HG03097 (cell line): ENCODE results near the gene ZNF708.
"Not testable (repeated sequence)": the region's sequence is repeated elsewhere in the genome, so short reads cannot be mapped to it uniquely, and the experiment has no call there.

Experiments
- ATAC-seq: cut with Tn5 transposase; IDR thresholded peaks from one replicate; pipeline ENCODE4 v1.9.1; 2021; ENCODE audit not compliant: unreplicated experiment, low FRiP score

The ZNF708 gene

DNA sequence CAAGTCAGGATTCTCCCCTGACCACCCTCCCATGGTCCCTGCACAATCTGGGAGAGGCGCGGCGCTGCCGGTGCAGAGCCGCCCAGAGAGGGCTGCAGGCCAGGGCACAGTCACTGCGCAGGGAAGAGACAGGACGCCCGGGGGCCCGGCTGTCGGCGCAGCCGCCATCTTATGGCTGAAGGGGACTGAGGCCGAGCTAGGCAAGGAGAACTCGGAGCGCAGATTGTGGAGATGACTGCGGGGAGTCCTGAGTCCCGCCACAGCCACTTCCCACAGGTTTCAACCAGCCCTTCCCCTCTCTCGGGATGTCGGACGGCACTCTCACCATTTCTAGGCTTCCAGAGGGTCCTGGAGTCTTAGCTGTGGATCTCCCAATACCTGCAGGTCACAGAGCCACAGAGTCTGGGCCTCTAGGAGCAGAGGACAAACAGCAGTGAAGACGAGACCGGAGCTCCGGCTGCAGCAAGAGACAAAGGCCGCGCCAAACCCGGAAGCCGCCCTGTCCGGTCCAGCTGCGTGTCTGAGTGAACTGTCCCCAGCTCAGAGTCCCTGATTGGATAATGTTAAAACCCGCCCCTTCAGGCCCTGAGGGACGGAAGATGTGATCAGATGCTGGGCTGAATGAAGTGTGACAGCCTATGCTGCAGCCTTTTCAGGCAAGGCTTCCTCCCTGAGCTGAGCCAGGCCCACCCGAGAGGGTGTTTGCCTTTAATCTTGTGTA, at the start of gene ZNF708:
Gene ZNF708, minus strand, starts transcription at position 526 of the 721 bp plus-strand sequence. Its CDS starts 198 bp downstream, at position 328.
- ATAC-seq: peak; percentile 99

DNA sequence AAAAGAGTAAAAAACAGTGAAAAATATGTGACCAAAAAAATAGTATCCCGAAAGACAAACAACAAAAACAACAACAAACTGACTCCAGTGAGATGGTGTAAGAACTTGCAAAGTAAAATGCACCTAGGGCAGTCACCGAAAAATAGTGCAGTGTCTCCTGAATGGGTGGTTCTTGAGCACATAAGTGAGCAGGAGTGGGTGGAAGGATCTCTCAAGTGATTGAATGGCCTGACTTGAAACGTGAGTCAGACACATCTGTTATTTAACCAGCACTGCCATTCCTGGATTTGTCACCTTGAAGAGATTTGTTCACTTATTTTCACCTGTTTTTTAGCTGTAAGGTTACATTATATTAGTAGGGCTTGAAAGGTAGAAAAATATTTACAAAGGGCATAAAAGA, 33.1 kb upstream of the ZNF708 start:
- no peak for ATAC-seq

DNA sequence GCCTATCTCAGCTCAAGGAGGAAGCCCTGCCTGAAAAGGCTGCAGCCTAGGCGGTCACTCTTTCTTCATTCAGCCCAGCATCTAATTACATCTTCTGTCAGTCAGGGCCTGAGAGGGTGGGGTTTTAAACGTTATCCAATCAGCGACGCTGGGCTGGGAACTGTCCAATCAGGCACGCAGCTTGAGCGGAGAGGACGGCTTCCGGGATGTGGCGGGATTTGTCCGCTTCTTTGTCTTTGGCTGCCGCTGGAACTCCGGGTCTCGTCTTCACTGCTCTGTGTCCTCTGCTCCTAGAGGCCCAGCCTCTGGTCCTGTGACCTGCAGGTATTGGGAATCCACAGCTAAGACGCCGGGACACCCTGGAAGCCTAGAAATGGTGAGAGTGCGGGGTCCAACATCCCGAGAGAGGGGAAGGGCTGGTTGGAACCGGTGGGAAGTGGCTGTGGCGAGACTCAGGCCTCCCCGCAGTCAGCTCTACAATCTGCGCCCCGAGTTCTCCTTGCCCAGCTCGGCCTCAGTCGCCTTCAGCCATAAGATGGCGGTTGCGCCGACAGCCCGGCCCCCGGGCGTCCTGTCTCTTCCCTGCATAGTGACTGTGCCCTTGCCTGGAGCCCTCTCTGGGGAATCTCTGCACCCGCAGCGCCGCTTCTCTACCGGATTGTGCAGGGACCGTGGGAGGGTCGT, 29.7 kb upstream of the ZNF708 start, which contains the start of gene ZNF738:
Gene ZNF738, plus strand, starts transcription at position 233 of the 684 bp plus-strand sequence. Its CDS starts 141 bp downstream, at position 374.
- peak; percentile 96 for ATAC-seq

DNA sequence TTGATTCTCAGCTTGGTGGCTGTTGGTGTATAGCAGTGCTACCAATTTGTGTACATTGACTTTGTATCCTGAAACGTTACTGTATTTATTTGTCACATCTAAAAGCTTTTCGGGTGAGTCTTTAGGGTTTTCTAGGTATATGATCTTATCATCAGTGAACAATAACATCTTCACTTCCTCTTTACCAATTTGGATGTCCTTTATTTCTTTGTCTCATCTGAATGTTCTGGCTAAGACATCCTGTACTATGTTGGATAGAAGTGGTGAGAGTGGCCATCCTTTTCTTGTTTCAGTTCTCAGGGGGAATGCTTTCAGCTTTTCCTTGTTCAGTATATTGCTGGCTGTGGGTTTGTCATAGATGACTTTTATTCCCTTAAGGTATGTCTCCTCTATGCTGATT, 23.6 kb upstream of the ZNF708 start:
- no peak for ATAC-seq

DNA sequence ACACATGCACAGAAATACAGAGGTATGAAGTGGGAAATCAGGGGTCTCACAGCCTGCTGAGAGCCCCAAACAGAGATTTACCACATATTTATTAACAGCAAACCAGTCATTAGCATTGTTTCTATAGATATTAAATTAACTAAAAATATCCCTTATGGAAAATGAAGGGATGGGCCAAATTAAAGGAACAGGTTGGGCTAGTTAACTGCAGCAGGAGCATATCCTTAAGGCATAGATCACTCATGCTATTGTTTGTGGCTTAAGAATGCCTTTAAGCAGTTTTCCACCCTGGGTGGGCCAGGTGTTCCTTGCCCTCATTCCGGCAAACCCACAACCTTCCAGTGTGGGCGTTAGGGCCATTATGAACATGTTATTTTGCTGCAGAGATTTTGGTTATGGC, 15.6 kb upstream of the ZNF708 start:
- ATAC-seq: not testable (repeated sequence)

DNA sequence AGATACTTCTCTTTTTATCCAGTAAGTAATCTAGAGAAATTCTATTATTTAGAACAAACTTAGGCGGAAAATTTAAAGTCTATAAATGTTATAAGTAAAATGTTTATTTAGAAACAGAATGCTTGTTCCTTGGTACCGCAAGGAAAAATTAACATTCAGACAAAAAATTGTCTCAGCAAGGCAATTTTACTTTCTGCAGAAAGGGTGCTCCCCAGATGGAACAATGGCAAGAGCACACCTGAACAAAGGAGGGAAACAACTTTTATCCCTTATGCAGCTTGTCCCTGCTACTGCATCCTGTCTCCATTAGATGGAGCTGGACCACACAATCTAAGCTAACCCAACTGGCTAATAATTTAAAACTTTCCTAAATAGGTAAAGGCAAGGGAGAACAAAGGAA, 6.5 kb upstream of the ZNF708 start:
- ATAC-seq: no peak

DNA sequence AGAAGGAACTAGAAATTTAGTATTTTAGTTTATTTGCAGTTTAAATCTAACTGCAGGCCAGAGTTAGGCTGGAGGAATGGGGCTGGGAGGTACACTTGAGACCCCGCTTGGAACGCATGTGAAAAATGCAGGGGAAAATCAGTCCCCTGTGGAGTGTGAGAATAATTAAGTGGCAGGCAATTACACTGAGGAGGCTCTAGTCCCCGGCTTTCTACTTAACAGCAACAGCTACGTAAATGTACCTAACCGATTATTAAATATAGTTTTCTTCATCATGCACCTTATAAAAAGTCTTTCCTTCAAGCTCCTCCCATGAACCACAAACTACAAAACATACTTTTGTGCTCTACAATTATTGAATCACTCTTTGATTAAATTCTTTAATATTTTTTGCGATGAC, 804 bp downstream of the ZNF708 start:
- ATAC-seq: no peak

DNA sequence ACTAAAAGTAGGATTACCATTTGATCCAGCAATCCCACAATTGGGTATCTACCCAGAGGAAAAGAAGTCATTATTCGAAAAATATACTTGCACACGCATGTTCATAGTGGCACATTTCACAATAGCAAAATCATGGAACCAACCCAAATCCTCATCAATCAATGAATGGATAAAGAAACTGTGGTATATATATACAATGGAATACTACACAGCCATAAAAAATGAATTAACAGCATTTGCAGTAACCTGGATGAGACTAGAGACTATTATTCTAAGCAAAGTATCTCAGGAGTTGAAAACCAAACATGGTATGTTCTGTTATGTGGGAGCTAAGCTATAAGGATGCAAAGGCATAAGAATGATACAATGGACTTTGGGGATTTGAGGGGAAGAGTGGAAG, 3.0 kb downstream of the ZNF708 start:
- no peak for ATAC-seq

DNA sequence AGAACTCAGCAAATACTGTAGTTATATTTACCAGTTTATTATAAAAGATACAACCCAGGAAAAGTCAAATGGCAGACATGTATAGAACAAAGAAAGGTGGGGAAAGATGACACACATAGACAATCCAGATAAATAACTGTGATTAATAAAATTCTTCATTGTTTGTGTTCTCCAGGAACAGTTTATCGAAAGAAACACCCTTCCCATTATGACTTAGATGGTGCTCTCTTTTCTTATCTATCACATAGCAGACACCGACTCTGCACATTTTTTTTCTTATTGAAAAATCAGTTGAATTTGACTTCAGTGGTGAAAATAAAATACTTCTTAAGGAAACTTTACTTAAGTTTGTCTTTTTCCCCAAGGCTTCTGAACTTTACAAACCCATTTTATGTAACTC, 6.2 kb downstream of the ZNF708 start:
- ATAC-seq: no peak

DNA sequence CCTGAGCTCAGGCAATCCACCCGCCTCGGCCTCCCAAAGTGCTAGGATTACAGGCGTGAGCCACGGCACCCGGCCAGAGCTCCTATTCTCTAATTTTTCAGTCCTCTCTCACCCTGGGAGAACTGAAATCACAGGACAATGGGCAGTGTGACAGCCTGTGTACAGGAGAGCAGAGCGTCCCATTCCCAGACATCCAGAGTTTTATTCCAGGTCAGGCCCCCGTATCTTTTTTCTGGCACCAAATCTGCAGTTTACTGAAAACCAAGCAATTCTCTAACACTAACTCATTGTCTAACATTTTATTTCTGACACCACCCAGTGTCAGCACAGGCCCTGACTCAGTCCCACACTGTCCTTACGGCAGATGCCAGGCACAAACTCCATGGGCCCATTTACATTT, 6.7 kb downstream of the ZNF708 start:
- no peak for ATAC-seq

DNA sequence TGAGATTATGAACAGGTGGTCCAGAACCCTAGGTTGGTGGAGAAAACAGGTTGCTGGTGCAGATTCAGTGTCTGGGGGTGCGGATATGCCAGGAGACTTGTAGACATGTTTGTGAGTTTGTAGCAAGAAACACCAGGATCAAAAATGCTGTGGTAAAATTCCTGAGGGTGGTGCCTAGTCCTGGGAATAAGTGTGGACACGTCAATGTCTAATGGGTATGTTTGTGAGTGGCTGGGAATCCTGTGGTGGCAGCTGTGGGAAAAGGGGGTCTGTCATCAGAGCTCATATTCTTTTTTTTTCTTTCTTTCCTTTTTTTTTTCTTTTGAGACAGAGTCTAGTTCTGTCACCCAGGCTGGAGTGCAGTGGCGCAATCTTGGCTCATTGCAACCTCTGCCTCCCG, 7.2 kb downstream of the ZNF708 start:
- ATAC-seq: no peak

DNA sequence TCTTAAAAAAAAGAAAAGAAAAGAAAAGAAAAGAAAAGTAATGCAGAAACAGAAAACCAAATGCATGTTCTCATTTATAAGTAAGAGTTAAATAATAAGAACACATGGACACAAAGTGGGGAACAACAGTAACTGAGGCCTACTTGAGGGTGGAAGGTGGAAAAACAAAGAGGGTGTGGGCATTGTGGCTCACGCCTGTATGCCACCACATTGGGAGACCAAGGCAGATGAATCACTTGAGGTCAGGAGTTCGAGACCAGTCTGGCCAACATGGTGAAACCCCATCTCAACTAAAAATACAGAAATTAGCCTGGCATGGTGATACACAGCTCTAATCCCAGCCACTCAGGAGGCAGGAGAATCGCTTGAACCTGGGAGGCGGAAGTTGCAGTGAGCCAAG, 8.1 kb downstream of the ZNF708 start:
- ATAC-seq: no peak

DNA sequence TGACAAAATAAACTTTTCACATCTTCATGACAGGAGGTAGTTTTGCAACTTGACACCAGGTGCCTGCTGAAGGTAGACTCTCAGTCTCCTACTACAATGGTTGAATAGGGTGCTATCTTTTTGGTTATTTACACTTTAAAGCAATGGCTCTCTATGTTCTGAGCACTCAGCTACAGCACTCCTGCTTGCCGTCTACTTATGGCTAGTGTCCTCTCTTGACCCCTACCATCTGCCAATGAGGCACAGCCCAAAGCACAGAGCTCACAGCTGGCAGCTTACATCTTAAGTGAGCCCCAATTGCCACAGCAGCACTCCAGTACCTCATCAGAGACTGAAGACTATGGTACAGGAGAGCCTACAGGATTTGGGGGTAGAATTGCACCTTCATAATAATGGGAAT, 11.4 kb downstream of the ZNF708 start:
- no peak for ATAC-seq

DNA sequence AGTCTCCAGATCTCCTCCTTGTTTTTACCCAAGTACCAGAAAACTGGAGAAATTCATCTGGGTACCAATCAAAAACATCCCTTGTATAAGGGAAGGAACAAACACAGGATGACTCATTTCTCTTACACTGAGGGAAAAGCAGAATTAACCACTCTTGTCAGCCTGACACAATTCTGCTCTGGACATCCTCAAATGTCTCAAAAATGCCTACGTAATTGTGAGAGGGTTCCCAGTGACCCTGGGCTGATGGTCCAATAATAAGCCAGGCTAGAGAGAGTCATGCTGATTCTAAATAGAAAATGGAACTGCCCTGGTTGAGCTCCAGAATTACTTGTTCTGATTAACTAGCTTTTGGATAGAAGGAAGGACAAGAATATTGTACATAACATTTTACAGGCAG, 14.5 kb downstream of the ZNF708 start:
- ATAC-seq: no peak

DNA sequence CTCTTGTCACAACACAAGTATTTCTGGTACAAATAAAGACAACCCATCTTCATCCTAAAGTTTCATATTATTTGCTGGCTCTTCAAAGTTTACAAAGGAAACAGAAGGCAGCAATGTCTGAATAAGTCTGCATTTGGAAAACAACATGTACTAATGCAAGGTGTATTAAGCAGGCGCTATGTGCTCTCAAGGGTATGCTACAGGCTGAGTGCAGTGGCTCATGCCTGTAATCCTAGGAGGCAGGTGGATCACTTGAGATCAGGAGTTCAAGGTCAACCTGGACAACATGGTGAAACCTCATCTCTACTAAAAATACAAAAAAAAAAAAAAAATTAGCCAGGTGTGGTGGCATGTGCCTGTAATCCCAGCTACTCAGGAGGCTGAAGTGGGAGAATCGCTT, 16.4 kb downstream of the ZNF708 start:
- ATAC-seq: not testable (repeated sequence)

DNA sequence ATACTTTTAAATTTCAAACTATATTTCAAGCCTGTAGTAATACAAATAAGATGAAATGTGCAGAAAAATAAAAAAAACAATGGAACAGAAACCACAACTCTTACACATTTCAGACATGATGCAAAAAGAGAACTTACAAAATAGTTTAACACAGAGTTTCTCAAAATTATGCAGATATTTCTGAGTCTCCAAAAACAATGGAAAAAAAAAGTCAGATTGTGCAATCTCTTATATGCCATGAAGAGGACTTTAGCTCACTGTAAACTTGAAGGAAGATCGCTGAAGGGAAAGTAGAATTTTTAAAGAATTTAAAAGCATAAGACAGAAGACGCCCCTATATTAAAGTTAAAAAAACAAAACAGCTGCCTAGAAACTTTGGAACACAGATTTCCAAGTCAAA, 20.4 kb downstream of the ZNF708 start:
- no peak for ATAC-seq

DNA sequence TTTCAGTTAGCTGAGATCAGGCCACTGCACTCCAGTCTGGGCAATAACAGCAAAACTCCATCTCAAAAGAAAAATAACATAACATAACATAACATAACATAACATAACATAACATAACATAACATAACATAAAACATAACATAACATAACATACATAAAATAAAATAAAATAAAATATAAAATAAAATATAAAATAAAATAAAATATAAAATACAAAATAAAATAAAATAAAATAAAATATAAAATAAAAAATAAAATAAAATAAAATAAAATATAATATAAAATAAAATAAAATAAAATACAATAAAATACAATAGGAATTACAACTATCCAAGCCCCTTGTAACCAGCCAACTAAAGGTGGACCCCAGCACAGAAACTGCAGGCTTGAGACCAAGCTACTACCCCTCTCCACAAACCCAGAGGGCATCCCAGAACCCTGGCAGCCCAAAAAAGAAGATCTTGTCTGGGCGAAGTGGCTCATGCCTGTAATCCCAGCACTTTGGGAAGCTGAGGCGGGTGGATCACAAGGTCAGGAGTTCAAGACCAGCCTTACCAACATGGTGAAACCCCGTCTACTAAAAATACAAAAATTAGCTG, 22.2 kb downstream of the ZNF708 start:
- ATAC-seq: not testable (repeated sequence)

DNA sequence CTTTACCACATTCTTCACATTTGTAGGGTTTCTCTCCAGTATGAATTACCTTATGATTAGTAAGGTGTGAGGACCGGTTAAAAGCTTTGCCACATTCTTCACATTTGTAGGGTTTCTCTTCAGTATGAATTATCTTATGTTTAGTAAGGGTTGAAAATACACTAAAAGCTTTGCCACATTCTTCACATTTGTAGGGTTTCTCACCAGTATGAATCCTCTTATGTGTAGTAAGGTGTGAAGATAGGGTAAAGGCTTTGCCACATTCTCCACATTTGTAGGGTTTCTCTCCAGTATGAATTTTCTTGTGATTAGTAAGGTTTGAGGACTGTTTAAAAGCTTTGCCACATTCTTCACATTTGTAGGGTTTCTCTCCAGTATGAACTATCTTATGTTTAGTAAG, 35.4 kb downstream of the ZNF708 start:
- not testable (repeated sequence) for ATAC-seq

DNA sequence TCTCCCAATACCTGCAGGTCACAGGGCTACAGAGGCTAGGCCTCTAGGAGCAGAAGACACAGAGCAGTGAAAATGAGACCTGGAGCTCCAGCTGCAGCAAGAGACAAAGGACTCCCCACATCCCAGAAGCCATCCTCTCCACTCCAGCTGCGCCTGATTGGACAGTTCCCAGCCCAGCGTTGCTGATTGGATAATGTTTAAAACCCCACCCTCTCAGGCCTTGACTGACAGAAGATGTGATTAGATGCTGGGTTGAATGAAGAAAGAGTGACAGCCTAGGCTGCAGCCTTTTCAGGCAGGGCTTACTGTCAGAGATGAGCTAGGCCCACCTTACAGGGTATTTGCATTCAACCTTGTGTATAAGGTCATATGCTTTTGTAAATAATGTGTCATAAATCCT, 59.4 kb downstream of the ZNF708 start:
- no peak for ATAC-seq

DNA sequence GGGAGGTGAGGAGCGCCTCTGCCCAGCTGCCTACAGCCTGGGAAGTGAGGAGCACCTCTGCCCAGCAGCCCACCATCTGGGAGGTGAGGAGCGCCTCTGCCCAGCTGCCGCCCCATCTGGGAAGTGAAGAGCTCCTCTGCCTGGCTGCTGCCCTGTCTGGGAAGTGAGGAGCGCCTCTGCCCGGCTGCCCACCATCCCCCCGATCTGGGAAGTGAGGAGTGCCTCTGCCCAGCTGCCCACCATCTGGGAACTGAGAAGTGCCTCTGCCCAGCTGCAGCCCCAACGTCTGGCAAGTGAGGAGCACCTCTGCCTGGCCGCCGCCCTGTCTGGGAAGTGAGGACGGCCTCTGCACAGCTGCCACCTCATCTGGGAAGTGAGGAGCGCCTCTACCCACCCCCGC, 64.3 kb downstream of the ZNF708 start:
- no peak for ATAC-seq

DNA sequence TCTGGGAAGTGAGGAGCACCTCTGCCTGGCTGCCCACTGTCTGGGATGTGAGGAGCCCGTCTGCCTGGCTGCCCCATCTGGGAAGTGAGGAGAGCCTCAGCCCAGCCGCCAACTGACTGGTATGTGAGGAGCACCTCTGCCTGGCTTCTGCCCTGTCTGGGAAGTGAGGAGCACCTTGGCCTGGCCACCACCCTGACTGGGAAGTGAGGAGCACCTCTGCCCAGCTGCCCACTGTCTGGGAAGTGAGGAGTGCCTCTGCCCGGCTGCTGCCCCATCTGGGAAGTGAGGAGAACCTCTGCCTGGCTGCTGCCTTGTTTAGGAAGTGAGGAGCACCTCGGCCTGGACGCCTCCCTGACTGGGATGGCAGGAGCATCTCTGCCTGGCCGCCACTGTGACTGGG, 64.8 kb downstream of the ZNF708 start:
- no peak for ATAC-seq
